CD4-positive, alpha-beta T cell treated with Interleukin-4 for 1 hour (primary cell): ENCODE measurements around the gene IQCK.

Source experiments
- DNase-seq, 2 donors: peaks; one replicate each; pipeline ENCODE4 v3.0.0-alpha.2; 2020 to 2022

IQCK gene

DNA sequence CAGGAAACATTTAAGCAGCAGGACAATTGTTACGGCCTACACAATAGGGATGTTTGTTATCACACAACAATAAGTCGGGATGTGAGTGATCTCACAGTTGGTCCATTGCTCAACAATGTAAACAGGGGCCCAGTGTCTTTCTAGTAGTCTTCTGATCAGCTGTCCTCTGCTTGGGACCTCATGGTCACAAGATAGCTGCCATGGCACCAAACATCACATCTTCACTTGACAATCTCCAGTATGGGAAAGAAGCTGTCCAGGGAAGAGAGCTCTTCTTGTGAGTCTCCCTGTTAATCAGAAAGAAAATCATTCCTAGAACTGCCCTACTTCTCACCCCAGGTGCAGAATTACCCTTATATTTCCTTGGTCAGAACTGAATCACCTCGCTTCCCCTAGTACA, 172.8 kb downstream of the IQCK start:
- no peak for DNase-seq

DNA sequence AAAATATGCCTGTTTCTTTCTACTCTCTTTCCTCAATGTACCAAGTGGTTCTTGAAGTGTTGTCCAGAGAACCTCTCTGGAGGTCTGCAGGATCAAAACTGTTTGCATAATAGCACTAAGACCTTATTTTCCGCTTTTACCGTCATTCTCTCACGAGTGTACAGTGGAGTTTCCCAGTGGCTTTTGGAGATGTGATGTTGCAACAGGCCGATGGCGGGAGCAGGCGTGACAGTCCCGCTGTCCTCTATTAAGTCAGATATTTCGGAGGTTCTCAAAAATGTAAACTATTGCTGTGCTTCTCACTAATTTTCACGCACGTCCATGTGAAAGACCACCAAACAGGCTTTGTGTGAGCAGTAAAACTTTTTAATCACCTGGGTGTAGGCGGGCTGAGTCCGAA, 174.8 kb downstream of the IQCK start:
- no peak for DNase-seq

DNA sequence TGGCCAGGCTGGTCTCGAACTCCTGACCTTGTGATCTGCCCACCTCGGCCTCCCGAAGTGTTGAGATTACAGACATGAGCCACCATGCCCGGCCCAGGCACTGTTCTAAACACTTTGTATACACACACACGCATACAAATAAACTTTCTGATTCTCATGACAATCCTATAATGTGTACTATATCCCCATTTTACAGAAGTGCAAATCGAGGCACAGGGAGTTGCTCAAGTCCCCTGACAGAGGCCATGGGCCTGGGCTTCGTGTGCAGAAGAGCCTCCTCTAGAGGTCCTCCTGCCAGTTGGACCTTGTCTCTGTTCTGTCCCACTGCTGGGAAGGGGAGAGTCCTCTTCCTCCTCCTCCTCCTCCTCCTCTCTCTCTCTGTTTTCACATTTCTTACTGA, 176.5 kb downstream of the IQCK start:
- DNase-seq, result no peak

DNA sequence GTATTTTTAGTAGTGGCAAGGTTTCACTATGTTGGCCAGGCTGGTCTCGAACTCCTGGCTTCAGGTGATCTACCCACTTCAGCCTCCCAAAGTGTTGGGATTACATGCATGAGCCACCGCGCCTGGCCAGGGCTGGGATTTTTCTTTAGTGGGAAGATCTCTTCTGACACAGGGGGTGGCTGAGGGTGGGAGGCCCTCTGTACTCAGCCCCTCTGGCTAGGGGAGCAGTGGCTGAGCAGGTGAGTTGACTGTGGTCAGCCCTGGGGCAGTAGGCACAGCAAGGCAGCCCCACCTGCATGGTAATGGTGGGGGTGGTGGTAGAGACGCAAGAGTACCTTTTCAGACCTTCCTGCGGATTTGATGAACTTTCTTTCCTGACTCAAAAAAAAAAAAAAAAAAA, 178.9 kb downstream of the IQCK start:
- DNase-seq, result no peak

DNA sequence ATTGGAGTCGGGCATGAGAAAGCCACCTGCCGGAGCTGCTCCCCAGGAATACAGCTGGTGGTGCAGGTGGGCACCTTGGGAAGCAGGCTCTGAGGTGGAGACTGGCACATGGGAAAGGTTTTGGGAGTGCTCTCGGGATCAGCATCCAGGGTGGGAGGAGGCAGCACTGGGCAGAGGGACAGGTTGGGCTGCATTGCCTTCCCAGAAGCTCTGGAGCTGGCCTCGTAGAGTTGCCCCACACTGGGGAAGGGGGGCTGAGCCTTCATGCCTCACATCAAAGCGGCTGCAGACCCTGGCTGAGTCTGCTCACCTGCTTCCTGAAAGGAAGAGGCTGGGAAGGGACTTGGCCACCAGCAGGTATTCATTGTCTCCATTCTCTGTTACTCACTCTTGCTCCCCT, 180.1 kb downstream of the IQCK start:
- no peak for DNase-seq

DNA sequence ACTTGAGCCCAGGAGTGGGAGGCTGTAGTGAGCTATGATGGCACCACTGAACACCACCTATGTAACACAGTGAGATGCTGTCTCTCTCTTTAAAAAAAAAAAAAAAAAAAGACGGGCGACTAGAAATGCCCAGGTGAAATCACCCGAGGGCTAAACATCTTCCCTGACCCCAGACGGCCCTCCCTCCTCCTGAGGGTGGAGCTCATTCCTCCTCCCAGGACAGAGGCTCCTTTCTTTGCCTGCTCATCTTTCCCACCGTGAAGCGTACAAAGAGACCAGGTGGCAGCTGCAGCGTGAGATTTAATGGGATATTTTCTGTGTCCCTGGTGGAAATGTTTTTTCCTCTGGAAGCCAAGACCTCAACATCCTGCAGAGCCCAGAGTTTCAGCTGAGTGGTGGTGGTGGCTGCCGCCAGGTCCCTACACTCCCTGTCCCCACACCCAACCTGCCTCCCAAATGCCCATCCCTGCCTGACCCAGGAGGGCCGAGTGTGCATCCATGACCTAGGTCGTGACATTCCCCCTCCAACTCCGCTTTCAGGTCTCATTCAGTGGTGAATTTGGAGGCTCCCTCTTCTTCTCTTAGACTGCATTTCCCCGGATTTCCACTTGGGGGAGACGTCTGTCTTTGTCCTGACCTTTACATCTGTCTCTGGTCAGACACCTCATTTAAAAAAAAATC, 181.0 kb downstream of the IQCK start:
- DNase-seq, result peak in 1 of 2 donors; percentile 34

DNA sequence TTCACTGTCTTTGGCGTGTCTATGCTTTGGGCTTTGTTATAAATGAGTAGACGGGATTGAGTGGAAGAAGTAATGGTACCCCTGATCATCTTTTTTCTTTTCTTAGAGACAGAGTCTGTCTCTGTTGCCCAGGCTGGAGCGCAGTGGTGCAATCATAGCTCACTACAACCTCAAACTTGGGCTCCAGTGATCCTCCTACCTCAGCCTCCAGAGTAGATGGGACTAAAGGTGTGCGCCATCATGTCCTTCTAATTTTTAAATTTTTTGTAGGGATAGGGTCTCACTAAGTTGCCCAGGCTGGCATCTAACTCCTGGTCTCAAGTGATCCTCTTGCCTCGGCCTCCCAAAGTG, 181.5 kb downstream of the IQCK start:
- DNase-seq, result no peak

DNA sequence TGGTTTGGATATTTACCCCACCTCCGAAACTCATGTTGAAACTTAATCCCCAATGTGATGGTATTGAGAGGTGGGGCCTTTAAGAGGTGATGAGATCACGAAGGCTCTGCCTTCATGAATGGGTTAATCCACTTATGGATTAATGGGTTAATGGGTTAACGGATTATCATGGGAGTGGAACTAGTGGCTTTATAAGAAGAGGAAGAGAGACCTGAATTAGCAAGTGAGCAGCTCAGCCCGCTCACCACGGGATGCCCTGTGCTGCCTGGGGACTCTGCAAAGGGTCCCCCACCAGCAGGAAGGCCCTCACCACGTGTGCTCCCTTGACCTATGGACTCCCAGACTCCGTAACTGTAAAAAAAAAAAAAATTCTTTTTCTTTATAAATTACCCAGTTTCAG, 183.1 kb downstream of the IQCK start:
- DNase-seq, result no peak

DNA sequence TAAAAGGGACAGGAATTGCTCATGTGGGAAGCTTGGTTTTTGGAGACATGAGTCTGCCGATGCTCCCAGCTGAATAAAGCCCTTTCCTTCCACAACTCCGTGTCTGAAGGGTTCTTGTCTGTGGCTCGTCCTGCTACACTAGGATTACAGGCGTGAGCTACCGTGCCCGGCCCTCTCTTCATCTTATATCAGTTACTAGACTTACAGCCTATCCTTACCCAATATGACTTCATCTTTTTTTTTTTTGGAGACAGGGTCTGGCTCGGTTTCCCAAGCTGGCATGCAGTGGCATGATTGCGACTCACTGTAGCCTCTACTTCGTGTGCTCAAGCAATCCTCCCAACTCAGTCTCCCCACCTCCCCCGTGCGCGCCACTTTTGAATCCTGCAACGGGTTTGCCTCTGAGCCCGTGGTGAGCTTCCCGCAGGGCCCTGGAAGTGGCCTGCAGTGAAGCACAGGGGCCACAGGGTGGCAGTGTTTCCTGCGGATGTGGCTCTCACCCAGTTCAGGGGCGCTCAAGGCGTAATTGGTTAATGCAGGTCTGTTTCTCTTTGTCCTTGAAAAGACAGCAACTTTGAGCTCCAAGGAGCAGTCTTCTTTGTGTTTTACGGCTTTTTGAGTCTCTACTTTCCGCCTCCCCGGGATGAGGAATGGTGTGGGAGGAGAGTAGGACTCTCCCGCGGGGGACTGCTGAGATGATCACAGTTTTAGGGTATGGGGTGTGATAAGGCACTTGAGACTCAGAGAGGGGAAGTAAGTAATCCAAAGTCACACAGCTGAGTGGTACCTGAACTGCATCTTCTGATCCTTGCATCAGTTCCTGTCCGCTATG, 189.3 kb downstream of the IQCK start:
- peak; percentile 64 to 66 for DNase-seq
